HepG2 (cell line): ENCODE data around the gene ESYT1. TPM values are rescaled to one million over a fixed set of nuclear protein-coding genes. Genes with fewer than 3 reads are reported as not detected.

ENCODE experiments used
- CBFB ChIP-seq: sonication (generic); formaldehyde crosslinking; IDR thresholded peaks from 2 replicates; pipeline ENCODE4 v1.4.0; 2020; ENCODE audit warnings: missing genetic modification reagents
- CBX5 ChIP-seq: sonication (generic); formaldehyde crosslinking; IDR thresholded peaks from 2 replicates; pipeline ENCODE4 v1.4.0; 2020; ENCODE audit warnings: missing genetic modification reagents, borderline replicate concordance
- FOXM1 ChIP-seq: sonication (generic); formaldehyde crosslinking; IDR thresholded peaks from 2 replicates; pipeline ENCODE4 v1.5.0; 2020; ENCODE audit warnings: missing genetic modification reagents
- HNF4G ChIP-seq, 2 experiments: sonication (generic) in 1 of 2; formaldehyde crosslinking in 1 of 2; IDR thresholded peaks; 2 replicates each; pipeline versions ENCODE4 v1.4.0 to v1.6.1; 2011 to 2020; ENCODE audit warnings: borderline replicate concordance in 2 of 2, low read depth in 2 of 2, mild to moderate bottlenecking in 2 of 2, low read length in 1 of 2, missing genetic modification reagents in 1 of 2, moderate library complexity in 1 of 2
- HOXA3 ChIP-seq: sonication (generic); formaldehyde crosslinking; IDR thresholded peaks from 2 replicates; pipeline ENCODE4 v1.5.0; 2020; ENCODE audit warnings: missing genetic modification reagents
- KDM1A ChIP-seq: IDR thresholded peaks from 2 replicates; pipeline ENCODE4 v1.6.1; 2016; ENCODE audit warnings: missing compliant biosample characterization
- MED1 ChIP-seq: sonication (generic); formaldehyde crosslinking; IDR thresholded peaks from 2 replicates; pipeline ENCODE4 v1.4.0; 2020; ENCODE audit warnings: missing genetic modification reagents
- MXD4 ChIP-seq: IDR thresholded peaks from 2 replicates; pipeline ENCODE4 v1.6.1; 2016; ENCODE audit warnings: mild to moderate bottlenecking, missing biosample characterization, missing genetic modification reagents
- NCOA5 ChIP-seq: sonication (generic); formaldehyde crosslinking; IDR thresholded peaks from 2 replicates; pipeline ENCODE4 v1.4.0; 2020; ENCODE audit warnings: missing genetic modification reagents
- RFXANK ChIP-seq: IDR thresholded peaks from 2 replicates; pipeline ENCODE4 v1.6.1; 2016
- SUZ12 ChIP-seq: fragments of 150-350 bp; IDR thresholded peaks from 2 replicates; pipeline ENCODE4 v1.6.1; 2014; ENCODE audit warnings: low read depth, low read length
- polyA plus RNA-seq, 8 experiments: library from polyadenylated mRNA; depleted of rRNA in 3 of 8; stranded (reverse) in 7 of 8; unstranded in 1 of 8; fragments of >200 nt; fragmentation: Illumina TruSeq in 4 of 8; extraction: Trizol in 4 of 8; gene quantifications; 2 replicates each; pipeline versions ENCODE4 v1.2.1 to v1.2.3, GENCODE V29; 2011 to 2016; ENCODE audit warnings: low read depth in 4 of 8, missing spikeins in 1 of 8, mixed read lengths in 1 of 8; ENCODE audit not compliant: insufficient read depth in 1 of 8
- total RNA-seq, 5 experiments: library from RNA; depleted of rRNA; stranded (reverse); fragments of >200 nt; fragmentation: Illumina TruSeq; extraction: Trizol; gene quantifications; 2 replicates each; pipeline ENCODE4 v1.2.3, GENCODE V29; 2016; ENCODE audit warnings: low read depth in 1 of 5
- TF ChIP-seq, protein P1 (sequence below): sonication (generic); formaldehyde crosslinking; IDR thresholded peaks from 2 replicates; pipeline ENCODE4 v1.4.0; 2020; ENCODE audit warnings: missing genetic modification reagents, mild to moderate bottlenecking, borderline replicate concordance
- TF ChIP-seq, protein P2 (sequence below): sonication (generic); formaldehyde crosslinking; IDR thresholded peaks from 2 replicates; pipeline ENCODE4 v1.5.0; 2020; ENCODE audit warnings: mild to moderate bottlenecking, missing genetic modification reagents
- TF ChIP-seq, protein P3 (sequence below): sonication (generic); formaldehyde crosslinking; IDR thresholded peaks from 2 replicates; pipeline ENCODE4 v1.5.0; 2020; ENCODE audit warnings: mild to moderate bottlenecking, missing genetic modification reagents, borderline replicate concordance
- TF ChIP-seq, protein P4 (sequence below): sonication (generic); formaldehyde crosslinking; IDR thresholded peaks from 2 replicates; pipeline ENCODE4 v1.8.1; 2023; ENCODE audit warnings: mild to moderate bottlenecking, missing genetic modification reagents

Gene ESYT1
- total and polyA plus RNA-seq, 2 of the 13 experiments (the other 11 are each of a cell fraction or from before 2014, with no cell fraction given) = 66.9 to 71.0 TPM

DNA sequence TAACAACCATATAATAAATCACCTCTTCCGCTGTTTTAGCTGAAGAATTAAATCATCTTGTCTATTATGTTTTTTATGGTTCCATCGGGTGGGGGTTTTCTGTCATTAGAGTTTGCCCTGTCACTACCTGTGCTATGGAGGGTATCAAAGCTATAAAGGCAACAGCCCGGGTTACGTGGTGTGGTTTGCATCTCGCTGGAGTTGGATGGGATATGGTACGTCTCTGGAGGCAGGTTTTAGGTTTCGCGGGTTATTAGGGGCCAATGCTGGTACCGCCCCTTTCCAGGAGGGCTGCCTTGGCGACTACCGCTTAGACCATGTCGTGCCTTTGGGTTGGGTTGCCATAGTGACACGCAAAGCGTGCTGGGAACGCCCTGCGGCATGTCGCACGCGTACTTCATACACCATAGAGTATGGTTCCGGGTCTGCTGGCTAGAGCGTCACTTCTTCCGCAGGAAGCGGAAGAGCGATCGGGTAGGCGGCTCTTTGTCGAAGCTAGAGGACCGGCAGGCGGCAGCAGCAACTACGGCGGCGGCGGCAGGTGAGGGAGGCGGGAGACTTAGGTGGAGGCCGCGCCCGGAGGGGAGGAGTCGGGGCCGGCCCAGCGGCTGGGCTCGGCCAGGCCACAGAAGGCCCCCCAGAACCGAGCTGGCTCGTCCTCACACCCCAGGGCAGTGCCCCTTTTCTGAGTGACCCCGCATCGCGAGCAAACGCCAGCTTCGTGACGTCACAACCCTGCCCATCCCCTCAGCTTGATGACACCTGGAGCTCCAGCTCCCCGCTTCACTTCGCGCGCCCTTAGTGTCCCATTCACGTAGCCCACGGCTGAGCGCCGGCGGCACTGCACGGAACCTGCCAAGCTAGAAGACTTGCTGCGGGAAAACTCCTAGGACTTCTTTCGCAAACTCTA is 10.0 kb upstream of the ESYT1 start, which contains the start of gene ZC3H10 (continued):
- TF ChIP-seq, protein P1, sequence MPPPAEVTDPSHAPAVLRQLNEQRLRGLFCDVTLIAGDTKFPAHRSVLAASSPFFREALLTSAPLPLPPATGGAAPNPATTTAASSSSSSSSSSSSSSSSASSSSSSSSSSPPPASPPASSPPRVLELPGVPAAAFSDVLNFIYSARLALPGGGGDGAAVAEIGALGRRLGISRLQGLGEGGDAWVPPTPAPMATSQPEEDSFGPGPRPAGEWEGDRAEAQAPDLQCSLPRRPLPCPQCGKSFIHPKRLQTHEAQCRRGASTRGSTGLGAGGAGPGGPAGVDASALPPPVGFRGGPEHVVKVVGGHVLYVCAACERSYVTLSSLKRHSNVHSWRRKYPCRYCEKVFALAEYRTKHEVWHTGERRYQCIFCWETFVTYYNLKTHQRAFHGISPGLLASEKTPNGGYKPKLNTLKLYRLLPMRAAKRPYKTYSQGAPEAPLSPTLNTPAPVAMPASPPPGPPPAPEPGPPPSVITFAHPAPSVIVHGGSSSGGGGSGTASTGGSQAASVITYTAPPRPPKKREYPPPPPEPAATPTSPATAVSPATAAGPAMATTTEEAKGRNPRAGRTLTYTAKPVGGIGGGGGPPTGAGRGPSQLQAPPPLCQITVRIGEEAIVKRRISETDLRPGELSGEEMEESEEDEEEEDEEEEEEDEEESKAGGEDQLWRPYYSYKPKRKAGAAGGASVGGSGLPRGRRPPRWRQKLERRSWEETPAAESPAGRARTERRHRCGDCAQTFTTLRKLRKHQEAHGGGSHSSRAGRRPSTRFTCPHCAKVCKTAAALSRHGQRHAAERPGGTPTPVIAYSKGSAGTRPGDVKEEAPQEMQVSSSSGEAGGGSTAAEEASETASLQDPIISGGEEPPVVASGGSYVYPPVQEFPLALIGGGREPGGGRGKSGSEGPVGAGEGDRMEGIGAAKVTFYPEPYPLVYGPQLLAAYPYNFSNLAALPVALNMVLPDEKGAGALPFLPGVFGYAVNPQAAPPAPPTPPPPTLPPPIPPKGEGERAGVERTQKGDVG (CRISPR knock-in tag) = no peak
- TF ChIP-seq, protein P2, sequence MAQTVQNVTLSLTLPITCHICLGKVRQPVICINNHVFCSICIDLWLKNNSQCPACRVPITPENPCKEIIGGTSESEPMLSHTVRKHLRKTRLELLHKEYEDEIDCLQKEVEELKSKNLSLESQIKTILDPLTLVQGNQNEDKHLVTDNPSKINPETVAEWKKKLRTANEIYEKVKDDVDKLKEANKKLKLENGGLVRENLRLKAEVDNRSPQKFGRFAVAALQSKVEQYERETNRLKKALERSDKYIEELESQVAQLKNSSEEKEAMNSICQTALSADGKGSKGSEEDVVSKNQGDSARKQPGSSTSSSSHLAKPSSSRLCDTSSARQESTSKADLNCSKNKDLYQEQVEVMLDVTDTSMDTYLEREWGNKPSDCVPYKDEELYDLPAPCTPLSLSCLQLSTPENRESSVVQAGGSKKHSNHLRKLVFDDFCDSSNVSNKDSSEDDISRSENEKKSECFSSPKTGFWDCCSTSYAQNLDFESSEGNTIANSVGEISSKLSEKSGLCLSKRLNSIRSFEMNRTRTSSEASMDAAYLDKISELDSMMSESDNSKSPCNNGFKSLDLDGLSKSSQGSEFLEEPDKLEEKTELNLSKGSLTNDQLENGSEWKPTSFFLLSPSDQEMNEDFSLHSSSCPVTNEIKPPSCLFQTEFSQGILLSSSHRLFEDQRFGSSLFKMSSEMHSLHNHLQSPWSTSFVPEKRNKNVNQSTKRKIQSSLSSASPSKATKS (CRISPR knock-in tag) = no peak
- TF ChIP-seq, protein P3, sequence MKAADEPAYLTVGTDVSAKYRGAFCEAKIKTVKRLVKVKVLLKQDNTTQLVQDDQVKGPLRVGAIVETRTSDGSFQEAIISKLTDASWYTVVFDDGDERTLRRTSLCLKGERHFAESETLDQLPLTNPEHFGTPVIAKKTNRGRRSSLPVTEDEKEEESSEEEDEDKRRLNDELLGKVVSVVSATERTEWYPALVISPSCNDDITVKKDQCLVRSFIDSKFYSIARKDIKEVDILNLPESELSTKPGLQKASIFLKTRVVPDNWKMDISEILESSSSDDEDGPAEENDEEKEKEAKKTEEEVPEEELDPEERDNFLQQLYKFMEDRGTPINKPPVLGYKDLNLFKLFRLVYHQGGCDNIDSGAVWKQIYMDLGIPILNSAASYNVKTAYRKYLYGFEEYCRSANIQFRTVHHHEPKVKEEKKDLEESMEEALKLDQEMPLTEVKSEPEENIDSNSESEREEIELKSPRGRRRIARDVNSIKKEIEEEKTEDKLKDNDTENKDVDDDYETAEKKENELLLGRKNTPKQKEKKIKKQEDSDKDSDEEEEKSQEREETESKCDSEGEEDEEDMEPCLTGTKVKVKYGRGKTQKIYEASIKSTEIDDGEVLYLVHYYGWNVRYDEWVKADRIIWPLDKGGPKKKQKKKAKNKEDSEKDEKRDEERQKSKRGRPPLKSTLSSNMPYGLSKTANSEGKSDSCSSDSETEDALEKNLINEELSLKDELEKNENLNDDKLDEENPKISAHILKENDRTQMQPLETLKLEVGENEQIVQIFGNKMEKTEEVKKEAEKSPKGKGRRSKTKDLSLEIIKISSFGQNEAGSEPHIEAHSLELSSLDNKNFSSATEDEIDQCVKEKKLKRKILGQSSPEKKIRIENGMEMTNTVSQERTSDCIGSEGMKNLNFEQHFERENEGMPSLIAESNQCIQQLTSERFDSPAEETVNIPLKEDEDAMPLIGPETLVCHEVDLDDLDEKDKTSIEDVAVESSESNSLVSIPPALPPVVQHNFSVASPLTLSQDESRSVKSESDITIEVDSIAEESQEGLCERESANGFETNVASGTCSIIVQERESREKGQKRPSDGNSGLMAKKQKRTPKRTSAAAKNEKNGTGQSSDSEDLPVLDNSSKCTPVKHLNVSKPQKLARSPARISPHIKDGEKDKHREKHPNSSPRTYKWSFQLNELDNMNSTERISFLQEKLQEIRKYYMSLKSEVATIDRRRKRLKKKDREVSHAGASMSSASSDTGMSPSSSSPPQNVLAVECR (CRISPR knock-in tag) = peak; percentile 99
- peak; percentile 89; the same call in 1 of the 2 replicates for TF ChIP-seq CBX5 (CRISPR knock-in tag)
- no peak; the same call in 1 of the 2 replicates for TF ChIP-seq HNF4G (IDR thresholded peaks at IDR 0.05; ENCODE audit: borderline replicate concordance, low read depth, low read length)
- 0 out of 2 replicates have a peak, but pooled peaks have one; percentile 44 for TF ChIP-seq HNF4G (CRISPR knock-in tag; IDR thresholded peaks at IDR 0.05; ENCODE audit: borderline replicate concordance, low read depth)
- peak; percentile 88 for TF ChIP-seq MED1 (CRISPR knock-in tag)
- TF ChIP-seq HOXA3 (CRISPR knock-in tag) = peak; percentile 98
- no peak for TF ChIP-seq RFXANK
- no peak for TF ChIP-seq FOXM1 (CRISPR knock-in tag)
- TF ChIP-seq NCOA5 (CRISPR knock-in tag) = 0 out of 2 replicates have a peak, but pooled peaks have one; percentile 18
- peak; percentile 93 for TF ChIP-seq MXD4 (CRISPR knock-in tag)
- TF ChIP-seq, protein P4, sequence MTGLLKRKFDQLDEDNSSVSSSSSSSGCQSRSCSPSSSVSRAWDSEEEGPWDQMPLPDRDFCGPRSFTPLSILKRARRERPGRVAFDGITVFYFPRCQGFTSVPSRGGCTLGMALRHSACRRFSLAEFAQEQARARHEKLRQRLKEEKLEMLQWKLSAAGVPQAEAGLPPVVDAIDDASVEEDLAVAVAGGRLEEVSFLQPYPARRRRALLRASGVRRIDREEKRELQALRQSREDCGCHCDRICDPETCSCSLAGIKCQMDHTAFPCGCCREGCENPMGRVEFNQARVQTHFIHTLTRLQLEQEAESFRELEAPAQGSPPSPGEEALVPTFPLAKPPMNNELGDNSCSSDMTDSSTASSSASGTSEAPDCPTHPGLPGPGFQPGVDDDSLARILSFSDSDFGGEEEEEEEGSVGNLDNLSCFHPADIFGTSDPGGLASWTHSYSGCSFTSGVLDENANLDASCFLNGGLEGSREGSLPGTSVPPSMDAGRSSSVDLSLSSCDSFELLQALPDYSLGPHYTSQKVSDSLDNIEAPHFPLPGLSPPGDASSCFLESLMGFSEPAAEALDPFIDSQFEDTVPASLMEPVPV (CRISPR knock-in tag) = peak; percentile 95
- peak; percentile 38; the same call in 1 of the 2 replicates for TF ChIP-seq SUZ12
- peak; percentile 88 for TF ChIP-seq CBFB (CRISPR knock-in tag)
- no peak for TF ChIP-seq KDM1A (CRISPR knock-in tag)
